GM18502 (cell line): ENCODE data around the gene NCLN.
"Not testable (repeated sequence)": the region's sequence is repeated elsewhere in the genome, so short reads cannot be mapped to it uniquely, and the experiment has no call there.

Source experiments
- ATAC-seq: cut with Tn5 transposase; IDR thresholded peaks from one replicate; pipeline ENCODE4 v1.9.1; 2021; ENCODE audit warnings: mild to moderate bottlenecking; ENCODE audit not compliant: unreplicated experiment, poor library complexity

NCLN gene

GRCh38 chr19:3221576-3221975 is 35.8 kb downstream of the NCLN start:
- not testable (repeated sequence) for ATAC-seq

- no peak for ATAC-seq
Observed at GRCh38 chr19:3222709-3223108, 37.0 kb downstream of the NCLN start.

DNA sequence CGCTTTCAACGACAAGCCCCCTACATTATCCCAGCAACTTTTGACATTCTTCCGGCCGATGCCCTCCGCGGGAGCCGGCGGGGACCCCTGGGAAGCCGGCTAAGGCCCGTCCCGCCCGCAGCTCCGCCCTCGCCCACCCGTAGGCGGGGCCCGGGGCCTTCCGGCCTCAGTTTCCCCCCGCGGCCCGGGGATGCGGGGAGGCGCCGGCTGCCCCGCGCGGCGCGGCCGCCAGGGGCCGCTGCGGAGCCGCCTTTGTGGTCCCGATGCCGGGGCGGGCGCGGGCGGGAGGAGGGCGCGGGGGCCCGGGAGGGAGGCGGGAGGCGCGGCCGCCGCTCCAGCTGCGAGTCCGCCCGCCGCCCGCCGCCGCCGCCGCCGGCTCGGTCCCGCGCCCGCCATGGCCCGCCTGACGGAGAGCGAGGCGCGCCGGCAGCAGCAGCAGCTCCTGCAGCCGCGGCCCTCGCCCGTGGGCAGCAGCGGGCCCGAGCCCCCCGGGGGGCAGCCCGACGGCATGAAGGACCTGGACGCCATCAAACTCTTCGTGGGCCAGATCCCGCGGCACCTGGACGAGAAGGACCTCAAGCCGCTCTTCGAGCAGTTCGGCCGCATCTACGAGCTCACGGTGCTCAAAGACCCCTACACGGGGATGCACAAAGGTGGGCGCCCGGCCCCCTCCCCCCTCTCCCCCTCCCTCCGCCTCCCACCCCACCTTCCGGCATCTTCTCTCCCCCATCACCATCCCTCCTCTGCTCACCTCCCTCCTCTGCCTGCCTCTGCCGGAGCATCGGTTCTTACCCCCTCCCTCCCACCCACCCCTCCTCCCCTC is 38.8 kb downstream of the NCLN start, which contains the start of gene CELF5:
Gene CELF5, plus strand, starts transcription at position 316 of the 823 bp plus-strand sequence. Its CDS starts 79 bp downstream, at position 395.
- ATAC-seq: no peak

DNA sequence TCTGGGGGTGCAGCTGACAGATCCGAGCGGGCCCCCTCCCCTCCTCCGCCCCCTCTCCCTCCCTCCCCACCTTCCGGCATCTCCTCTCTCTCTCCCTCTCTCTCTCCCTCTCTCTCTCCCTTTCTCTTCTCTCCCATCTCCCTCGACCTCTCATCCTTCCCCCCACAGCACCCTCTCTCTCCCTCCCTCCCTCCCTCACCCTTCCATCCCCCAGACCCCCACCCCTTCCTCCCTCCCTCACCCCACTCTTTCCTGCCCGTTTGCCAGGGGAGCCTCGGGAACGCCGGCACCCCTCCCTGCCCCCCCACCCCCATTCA is 39.4 kb downstream of the NCLN start:
- no peak for ATAC-seq

DNA sequence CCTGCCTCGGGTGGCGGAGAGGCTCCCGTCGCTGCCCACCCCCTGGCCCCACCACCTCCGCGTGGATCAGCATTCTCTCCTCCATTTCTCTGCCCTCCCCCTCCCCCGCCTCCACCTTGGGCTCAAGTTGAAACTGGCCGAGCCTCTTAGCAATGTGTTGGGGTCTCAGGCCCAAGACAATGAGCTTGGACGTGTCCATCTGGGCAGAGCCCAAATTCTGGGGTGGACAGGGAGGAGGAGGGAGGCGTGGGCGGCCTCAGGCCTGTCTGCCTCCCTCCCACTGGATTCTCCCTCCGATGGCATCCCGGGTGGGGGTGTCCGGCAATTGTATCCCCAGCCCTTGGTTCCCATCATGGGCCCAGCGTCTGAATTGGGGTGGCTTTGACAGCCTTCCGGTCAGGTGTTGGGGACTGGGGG is 40.0 kb downstream of the NCLN start:
- no peak for ATAC-seq

DNA sequence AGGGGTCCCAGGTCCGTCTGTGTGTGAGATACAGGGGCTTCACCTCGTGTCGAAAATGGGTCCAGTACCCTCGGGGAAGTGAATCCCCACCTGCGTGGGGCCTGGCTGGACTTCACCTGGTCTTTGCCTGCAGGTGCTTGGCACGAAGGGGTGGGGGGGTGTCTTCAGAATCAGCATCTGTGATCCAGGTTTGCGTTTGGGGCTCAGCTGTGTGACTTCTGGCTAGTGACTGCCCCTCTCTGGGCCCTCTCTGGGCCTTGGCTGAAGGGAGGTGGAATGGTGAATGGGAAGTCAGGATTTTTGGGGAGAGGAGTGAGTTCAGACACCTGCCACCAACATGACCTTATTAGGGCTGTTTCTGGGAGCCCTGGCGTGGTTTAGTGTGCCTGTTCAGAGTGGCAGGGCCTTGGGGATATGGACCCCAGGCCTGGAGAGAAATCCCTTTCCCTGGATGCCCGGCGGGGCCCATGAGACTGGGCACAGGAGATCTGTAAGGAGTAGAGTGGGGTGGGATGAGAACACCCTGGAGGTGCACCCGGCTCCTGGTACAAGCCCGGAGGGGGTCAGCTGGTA is 41.4 kb downstream of the NCLN start:
- no peak for ATAC-seq

GRCh38 chr19:3229346-3229743 is 43.6 kb downstream of the NCLN start:
- no peak for ATAC-seq

DNA sequence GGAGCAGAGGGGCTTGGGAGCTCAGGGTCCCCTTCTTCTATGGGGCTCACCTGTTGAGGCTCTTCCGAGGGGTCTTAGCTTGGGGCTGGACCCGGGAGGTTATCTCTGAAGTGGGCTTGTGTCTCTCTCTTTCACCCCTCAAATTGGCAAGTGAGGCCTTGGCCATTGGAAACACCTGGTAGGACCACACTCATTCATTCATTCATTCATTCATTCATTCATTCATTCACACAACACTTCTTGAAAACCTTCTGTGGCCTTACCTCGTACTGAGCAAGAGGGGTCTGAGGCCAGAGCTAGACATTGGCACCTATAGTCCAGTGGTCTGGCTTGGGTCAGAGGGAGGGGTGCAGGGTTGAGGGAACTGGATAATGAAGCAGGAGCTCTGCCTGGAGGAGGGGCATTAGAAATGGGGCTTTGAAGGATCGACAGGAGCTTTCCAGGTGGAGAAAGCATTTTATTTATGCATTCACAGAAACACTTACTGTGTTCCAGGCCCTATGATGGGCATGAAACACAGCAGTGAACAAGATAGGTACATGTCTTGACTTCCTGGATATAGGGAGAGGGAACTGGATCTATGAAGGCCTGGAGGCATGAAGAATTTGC is 44.3 kb downstream of the NCLN start:
- no peak for ATAC-seq

- ATAC-seq: no peak
Observed at GRCh38 chr19:3231288-3231687, 45.6 kb downstream of the NCLN start.

DNA sequence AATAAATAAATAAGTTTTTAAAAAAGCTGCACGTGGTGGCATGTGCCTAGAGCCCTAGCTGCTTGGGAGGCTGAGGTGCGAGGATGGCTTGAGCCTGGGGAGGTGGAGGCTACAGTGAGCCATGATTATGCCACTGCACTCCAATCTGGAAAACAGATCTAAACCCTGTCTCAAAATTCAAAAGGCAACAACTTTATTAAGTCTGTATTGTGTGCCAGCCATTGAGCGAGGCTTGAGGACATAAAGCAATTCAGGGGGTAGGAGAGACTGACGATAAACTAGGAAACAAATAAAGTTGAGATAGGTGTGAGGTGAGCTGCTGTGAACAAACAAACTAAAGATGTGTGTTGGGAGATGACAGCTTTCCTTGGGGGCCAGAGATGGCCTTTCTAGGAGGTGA is 47.4 kb downstream of the NCLN start:
- ATAC-seq: no peak

GRCh38 chr19:3233831-3234230 is 48.1 kb downstream of the NCLN start:
- ATAC-seq: no peak

DNA sequence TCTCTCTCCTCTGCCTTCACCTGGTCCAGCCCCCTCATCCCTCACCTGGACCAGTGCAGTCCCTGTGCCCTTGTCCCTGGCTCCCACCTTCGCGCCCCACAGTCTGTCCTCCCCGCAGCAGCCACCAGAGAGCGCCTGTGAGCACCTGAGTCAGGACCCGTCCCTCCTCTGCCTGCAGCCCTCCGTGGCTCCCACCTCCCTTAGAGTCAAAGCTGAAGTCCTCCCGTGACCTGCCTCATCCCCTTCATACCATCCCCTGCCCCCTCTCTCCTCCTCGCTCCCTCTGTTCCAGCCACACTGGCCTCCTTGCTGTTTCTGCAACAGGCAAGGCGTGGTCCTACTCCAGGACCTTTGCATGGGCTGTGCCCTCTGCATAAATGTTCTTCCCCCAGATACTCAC is 49.1 kb downstream of the NCLN start:
- no peak for ATAC-seq

DNA sequence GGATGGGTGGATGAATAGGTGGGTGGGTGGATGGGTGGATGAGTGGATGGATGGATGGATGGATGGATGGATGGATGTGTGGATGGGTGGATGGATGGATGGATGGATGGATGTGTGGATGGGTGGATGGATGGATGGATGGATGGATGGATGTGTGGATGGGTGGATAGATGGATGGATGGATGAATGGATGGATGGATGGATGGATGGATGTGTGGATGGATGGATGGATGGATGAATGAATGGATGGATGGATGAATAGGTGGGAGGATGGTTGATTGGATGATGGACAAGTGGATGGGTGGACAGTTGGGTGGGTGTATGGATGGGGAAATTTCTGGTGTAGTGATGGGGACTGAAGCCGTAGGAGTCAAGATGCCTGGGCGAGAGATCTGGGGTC is 49.9 kb downstream of the NCLN start:
- ATAC-seq: not testable (repeated sequence)

DNA sequence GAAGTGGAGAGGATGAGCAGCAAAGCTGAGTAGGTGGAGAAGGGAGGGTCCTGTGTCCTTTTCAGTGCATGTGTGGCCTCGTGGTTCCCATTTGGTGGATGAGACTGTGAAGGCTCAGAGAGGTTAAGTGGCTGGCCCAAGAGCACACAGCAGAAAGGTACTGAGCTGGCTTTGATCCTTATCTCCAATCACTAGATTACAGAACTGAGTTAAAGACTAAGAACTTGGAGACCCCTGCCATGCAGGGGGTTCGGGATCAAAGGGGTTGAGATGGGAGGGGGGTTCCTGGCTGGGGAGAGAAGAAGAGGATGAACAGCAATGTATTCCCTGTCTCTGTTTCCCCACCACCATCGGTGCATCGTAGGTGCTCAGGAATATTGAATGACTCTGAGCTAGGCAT is 50.5 kb downstream of the NCLN start:
- no peak for ATAC-seq

DNA sequence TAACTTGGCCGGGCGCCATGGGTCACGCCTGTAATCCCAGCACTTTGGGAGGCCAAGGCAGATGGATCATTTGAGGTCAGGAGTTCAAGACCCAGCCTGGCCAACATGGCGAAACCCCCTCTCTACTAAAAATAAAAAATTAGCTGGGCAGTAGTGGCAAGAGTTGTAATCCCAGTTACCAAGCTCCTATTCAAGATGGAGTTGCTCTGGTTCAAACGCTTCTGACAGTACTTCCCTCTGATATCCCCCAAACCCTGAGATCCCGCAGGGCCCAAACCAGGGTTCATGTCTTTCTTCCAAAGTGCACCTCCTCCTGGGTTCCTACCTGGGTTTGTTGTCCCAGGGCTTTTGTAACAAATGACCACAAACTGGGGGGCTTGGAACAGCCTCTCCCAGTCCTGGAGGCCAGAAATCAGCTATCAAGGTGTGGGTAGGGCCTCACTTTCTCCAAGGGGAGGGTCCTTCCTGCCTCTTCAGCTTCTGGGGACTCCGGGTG is 52.4 kb downstream of the NCLN start:
- no peak for ATAC-seq

- ATAC-seq: no peak
Observed at GRCh38 chr19:3239367-3239766, 53.6 kb downstream of the NCLN start.

DNA sequence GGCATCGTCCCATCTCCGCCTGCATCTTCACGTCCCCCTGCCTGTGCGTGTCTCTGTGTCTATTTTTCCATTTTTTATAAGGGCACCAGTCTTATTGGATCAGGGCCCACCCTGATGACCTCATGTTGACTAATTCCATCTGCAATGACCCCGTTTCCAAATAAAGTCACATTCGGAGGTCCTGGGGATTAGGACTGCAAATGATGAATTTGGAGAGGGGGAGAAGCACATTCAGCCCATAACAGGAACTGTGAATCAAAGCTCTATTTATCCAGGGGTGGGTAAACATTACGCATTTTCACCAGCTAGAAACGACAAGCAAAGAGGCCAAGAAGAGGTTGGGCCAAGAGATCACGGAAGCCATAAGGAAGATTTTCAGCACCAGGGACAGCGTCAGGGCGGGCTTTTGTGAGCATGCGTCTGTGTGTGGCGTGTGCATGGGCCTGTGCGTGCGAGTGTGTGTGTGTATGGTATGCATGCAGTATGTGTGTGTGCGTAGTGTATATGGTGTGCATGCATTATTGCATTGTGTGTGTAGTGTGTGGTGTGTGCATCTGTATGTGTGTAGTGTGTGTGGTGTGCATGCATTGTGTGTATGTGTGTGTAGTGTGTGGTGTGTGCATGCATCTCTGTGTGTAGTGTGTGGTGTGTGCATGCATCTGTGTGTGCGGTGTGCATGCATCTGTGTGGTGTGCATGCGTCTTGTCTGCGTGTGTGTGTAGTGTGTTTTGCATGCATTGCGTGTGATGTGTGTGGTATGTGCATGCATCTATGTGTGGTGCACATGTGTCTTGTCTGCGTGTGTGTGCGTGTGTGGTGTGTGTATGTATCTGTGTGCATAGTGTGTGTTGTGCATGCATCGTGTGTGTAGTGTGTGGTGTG is 58.3 kb downstream of the NCLN start:
- no peak for ATAC-seq

- ATAC-seq: no peak
Observed at GRCh38 chr19:3245050-3245449, 59.3 kb downstream of the NCLN start.

DNA sequence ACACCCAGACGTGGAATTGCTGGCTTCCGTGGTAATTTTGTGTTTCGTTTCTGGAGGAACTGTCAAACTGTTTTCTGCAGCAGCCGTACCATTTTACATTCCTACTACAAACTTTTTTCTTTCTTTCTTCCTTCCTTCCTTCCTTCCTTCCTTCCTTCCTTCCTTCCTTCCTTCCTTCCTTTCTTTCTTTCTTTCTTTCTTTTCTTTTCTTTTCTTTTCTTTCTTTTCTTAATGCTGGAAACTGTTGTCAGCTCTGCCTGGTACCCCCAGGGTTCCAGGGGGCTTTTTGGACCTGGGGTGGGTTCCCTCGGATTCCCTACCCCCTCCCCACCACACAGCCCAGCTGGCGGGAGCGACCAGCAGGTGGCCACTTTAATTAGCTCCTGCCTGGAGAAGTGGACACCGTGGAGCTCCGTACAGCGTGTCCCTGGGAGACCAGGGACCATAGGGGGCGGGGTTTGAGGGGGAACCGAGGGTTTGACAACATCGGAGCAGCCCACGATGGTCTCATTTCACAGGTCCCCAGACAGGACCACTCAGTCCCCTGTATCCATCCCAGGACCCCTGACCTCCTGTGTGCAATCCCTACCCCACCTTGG is 63.1 kb downstream of the NCLN start:
- ATAC-seq: no peak

DNA sequence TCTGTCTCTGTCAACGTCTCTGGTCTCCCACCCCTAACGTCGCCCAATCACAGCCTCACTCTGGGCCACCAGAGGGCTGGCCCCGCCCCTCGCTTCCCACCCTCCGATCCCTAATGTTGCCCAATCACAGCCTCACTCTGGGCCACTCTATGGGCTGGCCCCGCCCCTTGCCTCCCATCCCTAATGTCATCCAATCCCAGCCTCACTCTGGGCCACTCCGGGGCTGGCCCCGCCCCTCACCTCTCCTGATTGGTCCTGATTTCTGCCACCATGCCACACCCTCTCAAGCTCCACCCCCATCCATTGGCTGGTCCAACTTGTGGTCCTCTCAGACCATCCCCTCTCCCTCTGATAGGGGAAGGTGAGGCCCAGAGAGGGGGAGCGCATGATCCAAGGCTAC is 63.7 kb downstream of the NCLN start:
- no peak for ATAC-seq
